GM13977 (cell line): ENCODE measurements around the gene ZNF235.
"Not testable (repeated sequence)": the region's sequence is repeated elsewhere in the genome, so short reads cannot be mapped to it uniquely, and the experiment has no call there.

Source experiments
- DNase-seq: peaks from one replicate; pipeline ENCODE4 v3.0.0; 2012; ENCODE audit warnings: low spot score
- CTCF ChIP-seq: IDR thresholded peaks from 2 replicates; pipeline ENCODE4 v1.5.1; 2012; ENCODE audit warnings: mild to moderate bottlenecking, control low read depth; ENCODE audit not compliant: insufficient read depth; ENCODE audit errors: extremely low read depth, missing control alignments
- in situ Hi-C: fragments of 300-500 bp; cut with MboI; formaldehyde crosslinking; loops from one replicate; pipeline ENCODE4 v1.12.0; 2022; ENCODE audit warnings: low sequenced_read_pairs, low pct_unique_long_range_greater_than_20kb, mixed read lengths, inconsistent platforms; ENCODE audit not compliant: unreplicated experiment

Gene ZNF235

DNA sequence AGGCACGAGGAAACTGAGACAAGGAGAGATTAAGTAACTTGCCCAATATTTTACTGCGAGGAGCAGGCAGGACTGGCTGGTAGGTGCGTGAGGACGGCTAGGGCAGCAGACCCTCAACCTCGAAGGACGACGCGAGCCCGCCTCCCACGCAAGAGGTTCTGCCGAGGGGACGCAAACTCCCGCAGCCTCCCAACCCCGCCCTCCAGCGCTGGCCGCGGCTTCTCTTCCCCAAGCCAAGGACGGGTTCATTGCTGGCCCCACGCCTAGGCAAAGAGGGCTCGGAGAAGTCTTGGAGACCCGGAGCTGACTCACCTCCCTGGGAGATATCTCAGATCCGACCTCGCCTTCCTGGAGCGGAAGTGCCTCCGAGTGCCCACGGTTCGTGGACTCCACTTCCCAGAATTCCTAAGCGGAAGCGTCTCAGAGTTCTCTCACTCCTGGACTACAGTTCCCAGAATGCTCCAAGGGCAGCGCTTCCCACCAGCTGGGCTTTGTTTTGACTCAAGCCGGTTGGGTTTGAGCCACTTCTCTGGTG is at the start of gene ZNF235:
ZNF235 (minus strand) TSS at position 367 of the 535 bp plus-strand sequence. CDS start 1,621 bp downstream, outside the sequence.
- in situ Hi-C loops = no loop called here
- DNase-seq = peak; percentile 88
- TF ChIP-seq CTCF = no peak

DNA sequence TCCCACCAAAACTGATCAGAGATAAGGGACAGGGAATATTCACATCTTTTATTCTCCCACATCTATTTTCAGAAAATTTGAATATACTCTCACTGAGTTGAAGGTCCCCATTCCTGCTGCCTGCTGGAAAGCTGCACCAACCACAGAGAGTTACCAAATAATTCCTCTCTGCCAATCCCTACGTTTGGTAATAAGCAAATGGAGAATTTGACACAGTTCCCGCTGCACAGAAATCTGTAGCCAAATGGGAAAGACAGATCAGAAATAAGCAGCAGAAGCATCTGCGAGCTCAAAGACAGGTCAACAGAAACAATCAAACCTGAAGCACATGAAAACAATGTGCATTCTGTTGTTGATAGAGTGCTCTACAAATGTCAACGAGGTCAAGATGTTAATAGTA is 41.7 kb upstream of the ZNF235 start:
- TF ChIP-seq CTCF = no peak
- in situ Hi-C loops = no loop called here
- no peak for DNase-seq

DNA sequence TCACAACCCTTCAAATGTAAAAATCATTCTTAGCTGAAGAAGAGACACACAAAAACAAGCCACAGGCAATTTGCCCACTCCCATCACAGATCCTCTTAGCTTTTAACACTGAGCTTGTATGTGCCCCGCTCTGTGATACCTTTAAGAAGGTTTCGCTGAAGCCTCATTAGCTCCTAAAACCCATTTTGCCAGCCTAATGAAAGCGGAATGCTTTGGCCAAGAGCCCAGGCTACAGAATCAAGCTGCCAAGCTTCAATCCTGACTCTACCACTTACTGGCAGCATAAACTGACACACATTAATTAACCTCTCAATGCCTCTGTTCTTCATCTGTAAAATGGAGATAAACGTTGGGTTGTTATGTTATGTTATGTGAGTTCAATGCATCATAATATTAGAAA is 41.1 kb upstream of the ZNF235 start:
- in situ Hi-C loops = no loop called here
- no peak for TF ChIP-seq CTCF
- no peak for DNase-seq

- no peak for TF ChIP-seq CTCF
- in situ Hi-C loops = no loop called here
- DNase-seq = no peak
These were observed 39.4 kb upstream of the ZNF235 start for GRCh38 chr19:44344255-44344654.

- in situ Hi-C loops = no loop called here
- DNase-seq = no peak
- no peak for TF ChIP-seq CTCF
These were observed 37.0 kb upstream of the ZNF235 start for GRCh38 chr19:44341794-44342193.

DNA sequence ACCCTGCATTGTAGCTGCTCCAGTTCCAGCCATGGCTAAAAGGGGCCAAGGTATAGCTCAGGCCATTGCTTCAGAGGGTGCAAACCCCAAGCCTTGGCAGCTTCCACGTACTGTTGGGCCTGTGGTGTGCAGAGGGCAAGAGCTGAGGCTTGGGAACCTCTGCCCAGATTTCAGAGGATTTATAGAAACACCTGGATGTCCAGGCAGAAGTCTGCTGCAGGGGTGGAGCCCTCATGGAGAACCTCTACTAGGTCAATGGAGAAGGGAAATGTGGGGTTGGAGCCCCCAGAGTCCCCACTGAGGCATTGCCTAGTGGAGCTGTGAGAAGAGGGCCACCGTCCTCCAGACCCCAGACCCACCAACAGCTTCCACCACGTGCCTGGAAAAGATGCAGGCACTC is 29.8 kb upstream of the ZNF235 start:
- DNase-seq, in situ Hi-C loops: not testable (repeated sequence)

DNA sequence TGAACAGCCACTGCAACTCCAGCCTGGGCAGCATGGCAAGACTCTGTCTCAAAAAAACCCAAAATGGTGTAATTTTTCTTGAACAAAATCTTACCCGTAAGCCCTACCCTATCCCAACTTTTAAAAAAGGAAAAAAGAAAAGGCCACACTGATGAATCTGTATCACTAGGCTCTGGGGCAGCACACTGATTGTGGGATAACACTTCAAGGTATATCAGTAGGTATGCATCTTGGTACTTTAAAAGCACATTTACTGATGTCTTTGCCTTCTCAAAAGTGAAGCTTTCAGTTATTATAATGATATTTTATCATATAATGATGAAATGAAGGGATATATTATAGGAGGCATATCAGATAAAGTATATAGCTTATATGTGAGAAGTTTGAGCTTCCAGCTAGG is 27.3 kb upstream of the ZNF235 start:
- in situ Hi-C loops = no loop called here
- TF ChIP-seq CTCF = no peak
- DNase-seq = no peak
